CD4-positive, alpha-beta T cell treated with Interleukin-2 at 100 ng/mL for 4 hours (primary cell): ENCODE data around the gene TNFRSF1A.

Experiments used
- DNase-seq: peaks from one replicate; pipeline ENCODE4 v3.0.0-alpha.2; 2020; ENCODE audit warnings: low spot score

TNFRSF1A gene

GRCh38 chr12:6374028-6374785 lies 32.3 kb upstream of the TNFRSF1A start:
- no peak for DNase-seq

GRCh38 chr12:6373022-6373787 lies 31.3 kb upstream of the TNFRSF1A start:
- no peak for DNase-seq

- no peak for DNase-seq
Observed at GRCh38 chr12:6372403-6373003, 30.6 kb upstream of the TNFRSF1A start.

- DNase-seq = no peak
Observed at GRCh38 chr12:6370994-6371754, 29.3 kb upstream of the TNFRSF1A start.

- DNase-seq = no peak
Observed at GRCh38 chr12:6370576-6370935, 28.7 kb upstream of the TNFRSF1A start.

- no peak for DNase-seq
Observed at GRCh38 chr12:6369916-6370575, 28.2 kb upstream of the TNFRSF1A start.

- no peak for DNase-seq
Observed at GRCh38 chr12:6368906-6369525, 27.1 kb upstream of the TNFRSF1A start.

- DNase-seq = no peak
Observed at GRCh38 chr12:6367969-6368892, 26.4 kb upstream of the TNFRSF1A start.

- peak; percentile 64 for DNase-seq
Observed at GRCh38 chr12:6367065-6367968, 25.4 kb upstream of the TNFRSF1A start.

- DNase-seq = no peak
Observed at GRCh38 chr12:6364044-6364374, 22.1 kb upstream of the TNFRSF1A start.

- peak; percentile 60 for DNase-seq
Observed at GRCh38 chr12:6363330-6364043, 21.6 kb upstream of the TNFRSF1A start.

- DNase-seq = no peak
Observed at GRCh38 chr12:6363010-6363329, 21.1 kb upstream of the TNFRSF1A start.

GRCh38 chr12:6362403-6362802 lies 20.5 kb upstream of the TNFRSF1A start:
- no peak for DNase-seq

GRCh38 chr12:6361834-6362233 lies 20.0 kb upstream of the TNFRSF1A start:
- no peak for DNase-seq

GRCh38 chr12:6360578-6361490 lies 19.0 kb upstream of the TNFRSF1A start:
- DNase-seq = no peak

- no peak for DNase-seq
Observed at GRCh38 chr12:6360080-6360571, 18.2 kb upstream of the TNFRSF1A start.

GRCh38 chr12:6358881-6359280 lies 17.0 kb upstream of the TNFRSF1A start:
- DNase-seq = no peak
